DMS153 treated with DMSO at 0.1 percent for 48 hours (cell line): ENCODE data around the gene FRMD8.
"Not testable (repeated sequence)": the region's sequence is repeated elsewhere in the genome, so short reads cannot be mapped to it uniquely, and the experiment has no call there.

Experiments
- DNase-seq: peaks from one replicate; lab custom pipeline; 2025; ENCODE audit not compliant: unreplicated experiment; lab: John Stamatoyannopoulos, UW

Gene FRMD8

DNA sequence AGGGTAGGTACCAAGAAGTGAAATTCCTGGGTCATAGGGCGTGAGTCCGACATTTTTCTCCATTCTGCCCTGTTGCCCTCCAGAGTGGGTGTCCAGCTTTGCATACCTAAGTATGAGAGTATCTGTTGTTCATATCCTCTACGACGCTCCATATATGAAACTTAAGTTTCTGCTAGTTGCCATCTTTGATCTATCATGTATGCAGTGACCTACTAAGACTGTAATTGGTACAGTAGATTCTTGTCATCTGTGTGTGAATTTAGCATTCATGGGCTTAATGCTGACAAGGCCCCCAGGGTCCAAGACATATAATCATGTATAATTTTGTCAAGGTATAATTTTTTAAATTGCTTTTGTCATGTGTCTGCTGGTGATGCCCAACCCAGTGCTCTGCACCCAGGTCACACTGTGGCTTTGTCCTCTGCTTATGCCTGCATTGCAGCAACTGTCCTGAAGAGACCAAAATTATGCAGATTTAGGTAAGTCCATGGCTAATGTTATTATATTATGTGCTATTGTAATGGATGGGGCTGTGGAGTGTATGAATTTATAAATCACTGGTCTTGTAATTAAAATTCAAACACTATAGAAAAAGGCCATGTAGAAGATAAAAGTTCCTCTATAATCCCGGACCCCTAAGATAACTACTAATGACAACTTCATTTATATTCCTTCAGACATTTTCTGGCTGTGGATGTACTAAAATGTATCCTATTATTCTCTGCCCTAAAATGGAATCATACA, 48.4 kb downstream of the FRMD8 start:
- no peak for DNase-seq

DNA sequence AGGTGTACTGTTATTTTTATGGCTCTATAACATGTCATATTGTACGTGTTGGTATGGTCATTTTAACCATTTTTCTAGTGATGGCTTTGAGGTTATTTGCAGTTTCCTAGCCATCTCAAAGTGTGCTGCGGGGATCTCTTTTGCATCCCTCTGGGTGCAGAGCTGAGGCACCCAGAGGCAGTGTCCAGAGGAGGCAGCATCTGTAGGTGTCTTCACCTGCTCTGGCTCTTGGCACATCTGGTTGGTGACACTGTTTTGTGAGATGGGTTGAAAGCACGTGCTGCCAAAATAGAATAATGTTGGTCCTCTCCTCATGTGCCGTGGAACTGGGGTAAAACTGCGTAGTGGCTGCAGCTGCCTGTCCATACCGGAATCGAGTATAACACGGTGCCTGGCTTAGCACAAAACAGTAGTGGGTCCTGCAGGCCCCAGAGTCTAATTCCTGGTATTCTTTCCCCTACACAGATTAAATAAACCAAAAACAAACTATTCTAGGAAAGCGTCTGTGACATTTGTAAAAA, 49.0 kb downstream of the FRMD8 start:
- no peak for DNase-seq

DNA sequence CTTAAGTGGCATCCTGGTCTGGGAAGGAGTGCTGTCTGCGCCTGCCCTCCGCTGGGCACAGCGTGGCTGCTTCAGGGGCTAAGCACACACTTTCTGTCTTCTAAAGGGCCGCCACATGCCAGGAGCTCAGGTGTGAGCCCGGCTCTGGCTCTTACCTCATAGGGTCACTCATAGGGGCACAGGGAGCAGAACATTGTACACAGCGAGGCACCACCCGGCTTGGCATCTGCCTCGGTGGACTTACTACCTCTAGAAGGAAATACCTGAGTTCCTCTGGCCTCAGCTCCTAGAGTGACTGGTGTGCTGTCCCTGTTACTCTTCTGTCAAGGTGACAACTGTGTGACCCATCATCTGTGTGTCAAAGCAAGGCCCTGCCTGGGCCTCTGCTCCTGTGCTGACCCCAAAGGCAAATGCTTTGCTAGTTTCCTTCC, 49.6 kb downstream of the FRMD8 start:
- no peak for DNase-seq

DNA sequence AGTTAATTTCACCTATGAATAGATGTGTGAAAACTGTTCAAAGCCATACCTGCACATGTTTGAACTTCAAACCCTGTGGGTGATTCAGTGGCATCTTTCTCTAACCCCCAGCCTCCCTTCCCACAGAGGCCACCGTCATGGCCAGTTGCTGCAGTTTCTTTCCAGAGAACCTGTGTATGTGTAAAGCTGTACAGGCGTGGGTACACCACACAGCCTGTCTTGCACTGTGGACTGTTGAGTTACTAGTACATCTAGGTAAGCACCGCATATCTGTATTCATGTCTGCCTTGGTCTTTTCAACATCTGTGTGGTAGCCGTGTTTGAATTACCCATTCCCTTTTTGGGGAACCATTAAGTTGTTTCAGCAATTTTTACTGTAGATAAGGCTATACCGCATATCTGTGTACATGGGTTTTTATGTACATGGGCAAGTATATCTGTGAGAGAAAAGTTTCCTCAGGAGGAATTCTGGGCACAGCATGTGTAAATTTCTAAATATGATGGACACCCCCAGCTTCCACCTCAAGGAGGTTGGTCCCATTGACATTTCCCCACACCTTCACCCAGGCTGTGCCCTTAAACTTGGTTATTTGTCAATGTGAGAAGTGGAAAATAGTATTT, 50.1 kb downstream of the FRMD8 start:
- DNase-seq, result no peak

DNA sequence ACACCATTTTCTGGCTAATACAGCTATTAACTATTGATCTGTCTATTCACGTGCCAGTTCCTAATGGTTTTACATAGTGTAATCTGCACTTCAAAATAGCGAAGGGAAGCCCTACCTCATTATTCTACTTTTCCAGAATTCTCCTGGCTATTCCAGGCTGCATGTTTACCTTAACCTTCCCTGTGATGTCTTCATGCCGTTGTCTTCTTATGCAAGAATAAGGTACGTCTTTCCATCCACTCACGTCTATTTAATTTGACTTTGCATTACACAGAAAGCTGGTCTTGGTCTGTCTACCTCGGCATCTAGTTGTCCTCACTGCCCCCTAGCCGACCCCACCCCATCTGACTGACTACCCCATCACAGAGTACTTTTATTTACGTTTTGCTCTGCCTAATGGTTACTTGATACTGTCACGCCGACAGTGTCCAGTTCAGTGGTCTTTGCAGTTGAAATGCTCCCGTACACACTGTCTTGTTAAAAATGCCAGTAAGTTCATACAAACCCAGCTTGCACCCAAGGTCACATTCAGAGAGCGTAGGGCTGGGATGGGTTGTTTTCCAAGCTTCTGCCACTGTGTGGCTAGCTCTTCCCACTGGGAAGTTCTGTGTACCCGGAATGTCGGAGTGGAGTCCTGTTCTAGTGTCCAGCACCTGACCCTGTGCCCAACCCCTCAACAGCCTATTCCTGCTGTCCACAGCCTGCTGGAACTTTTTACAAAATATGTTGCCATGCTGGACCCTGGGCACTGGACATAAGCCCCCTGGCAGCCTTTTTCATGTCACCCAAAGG, 51.2 kb downstream of the FRMD8 start:
- DNase-seq, result no peak

DNA sequence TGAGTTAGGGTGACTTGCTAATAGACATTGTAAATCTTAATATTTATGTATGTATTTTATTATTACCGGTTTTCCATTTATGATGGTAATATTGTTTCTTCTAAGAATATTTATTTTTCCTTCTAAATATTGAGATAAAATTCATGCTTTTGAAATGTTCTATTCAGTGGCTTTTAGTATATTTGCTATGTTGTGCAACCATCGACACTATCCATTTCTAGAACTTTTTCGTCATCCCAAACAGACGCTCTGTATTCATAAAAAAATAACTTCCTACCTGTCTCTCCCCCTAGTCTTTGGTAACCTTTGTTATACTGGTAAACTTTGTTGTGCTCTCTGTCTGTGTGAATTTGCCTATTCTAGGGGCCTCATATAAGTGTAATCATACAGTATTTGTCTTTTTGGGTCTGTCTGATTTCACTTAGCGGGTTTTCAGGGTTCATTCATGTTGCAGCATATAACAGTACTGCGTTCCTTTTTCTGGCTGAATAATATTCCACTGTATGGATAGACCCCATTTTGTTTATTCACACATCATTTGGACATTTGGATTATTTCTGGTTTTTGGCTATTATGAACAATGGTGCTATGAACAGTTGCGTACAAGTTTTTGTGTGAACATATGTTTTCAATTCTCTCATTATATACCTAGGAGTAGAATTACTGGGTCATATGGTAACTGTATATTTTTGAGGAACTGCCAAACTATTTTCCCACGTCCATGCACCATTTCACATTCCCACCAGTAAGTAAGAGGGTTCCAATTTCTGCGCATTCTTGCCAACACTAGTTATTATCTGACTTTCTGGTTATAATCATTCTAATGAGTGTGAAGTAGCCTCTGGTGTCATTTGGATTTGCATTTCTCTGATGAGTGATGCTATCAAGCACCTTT, 52.1 kb downstream of the FRMD8 start:
- no peak for DNase-seq

DNA sequence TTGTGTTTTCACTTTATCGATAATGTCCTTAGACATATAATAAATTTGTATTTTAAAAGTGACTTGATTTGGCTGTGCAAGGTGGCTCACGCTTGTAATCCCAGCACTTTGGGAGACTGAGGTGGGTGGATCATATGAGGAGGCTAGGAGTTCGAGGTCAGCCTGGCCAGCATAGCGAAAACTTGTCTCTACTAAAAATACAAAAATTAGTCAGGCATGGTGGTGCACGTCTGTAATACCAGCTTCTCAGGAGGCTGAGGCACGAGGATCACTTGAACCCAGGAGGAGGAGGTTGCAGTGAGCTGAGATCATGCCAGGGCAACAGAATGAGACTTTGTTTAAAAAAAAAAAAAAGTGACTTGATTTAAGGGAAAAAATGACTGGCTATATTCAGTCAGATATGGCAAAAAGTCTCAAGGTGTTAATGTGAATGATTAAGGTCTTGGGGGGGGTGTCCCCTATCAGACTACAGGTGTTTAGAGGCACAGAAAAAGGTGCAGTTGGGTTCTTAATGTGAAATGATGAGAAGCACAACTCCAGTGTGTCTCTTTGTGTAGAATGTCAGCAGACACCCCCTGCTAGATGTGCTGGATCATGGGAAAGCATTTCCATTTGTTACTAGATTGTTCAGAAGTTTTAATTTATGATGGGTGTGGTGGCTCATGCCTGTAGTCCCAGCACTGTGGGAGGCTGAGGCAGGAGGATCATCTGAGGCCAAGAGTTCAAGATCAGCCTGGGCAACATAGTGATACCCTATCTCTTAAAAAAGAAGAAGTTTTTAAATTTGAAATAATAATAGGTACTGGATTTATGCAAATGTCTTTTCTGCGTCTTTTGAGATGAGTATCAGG, 53.1 kb downstream of the FRMD8 start:
- no peak for DNase-seq

DNA sequence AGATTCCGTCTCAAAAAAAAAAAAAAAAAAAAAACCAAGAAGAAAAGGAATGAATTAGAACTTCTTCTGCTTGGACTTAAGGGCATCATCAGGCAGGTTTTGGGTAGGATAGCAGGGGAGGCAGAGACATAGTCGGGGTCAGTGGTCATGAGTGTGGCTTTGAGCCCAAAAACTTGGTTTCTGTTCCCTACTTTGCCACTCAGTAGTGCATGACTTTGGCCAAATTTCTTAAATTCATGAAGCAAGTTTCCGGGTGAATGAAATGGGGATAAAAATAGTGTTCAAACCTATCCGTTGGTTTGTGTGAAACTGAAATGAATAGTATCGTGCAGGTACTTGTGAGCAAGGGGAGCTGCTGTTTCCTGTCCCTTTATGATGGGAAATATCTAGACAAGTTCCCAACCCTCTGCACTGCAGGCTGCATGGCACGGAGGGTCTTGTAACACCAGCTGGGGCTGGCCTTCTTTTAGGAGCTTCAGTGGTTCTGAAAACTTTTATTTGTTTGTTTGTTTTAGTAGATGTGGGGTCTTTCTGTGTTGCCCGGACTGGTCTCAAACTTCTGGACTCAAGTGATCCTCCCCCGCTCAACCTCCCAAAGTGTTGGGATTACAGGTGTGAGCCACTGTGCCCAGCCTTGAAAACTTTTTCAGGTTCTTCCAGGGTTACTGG, 54.5 kb downstream of the FRMD8 start:
- no peak for DNase-seq

DNA sequence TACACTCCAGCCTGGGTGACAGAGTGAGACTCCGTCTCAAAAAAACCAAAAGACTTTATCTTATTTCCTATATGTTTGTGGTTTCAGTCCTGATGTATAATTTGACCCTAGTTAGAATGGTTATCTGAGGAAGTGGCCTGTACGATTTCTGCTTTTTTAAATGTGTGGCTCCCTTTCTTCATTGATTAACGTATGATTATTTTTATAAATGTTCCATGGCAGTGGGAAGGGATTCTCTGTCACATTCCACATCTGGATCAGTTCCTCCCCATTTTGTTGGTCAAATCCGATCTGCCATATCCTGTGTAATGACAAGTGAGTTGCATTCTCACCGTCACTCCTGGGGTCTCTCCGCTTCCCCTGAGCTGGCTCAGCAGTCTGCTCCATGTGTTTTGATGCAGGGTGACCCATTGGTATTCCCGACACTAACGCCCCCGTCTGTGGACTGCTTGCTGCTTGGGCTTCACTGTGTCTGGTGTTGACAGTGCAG, 56.5 kb downstream of the FRMD8 start:
- DNase-seq, result no peak

DNA sequence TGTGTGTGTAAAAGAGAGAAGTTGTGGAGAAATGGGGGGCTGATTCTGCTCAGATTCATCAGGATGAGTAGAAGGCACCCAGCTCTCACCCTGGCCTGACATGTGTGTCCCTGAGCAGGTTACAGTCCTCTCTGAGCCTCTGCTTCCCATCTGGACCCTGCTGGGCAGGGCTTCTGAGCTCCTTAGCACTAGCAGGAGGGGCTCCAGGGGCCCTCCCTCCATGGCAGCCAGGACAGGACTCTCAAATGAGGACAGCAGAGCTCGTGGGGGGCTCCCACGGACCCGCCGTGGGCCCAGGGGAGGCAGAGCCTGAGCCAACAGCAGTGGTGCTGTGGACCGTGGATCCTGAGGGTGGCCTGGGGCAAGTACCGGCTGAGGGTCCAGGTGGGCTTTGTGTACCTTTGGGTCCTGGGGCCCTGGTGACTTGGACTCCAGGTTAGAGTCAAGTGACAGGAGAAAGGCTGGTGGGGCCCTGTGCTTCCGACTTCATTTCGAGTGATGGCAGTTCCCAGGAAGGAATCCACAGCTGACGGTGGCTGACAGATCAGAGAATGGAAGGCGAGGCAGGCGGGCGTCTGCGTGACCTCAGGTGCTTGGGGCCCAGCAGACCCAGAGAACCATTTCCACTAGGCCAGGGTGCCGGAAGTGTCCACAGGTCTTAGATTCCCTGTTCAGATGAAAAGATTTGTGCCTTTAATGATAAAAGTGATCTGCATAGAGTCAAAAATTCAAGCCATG, 58.0 kb downstream of the FRMD8 start:
- DNase-seq, result no peak

DNA sequence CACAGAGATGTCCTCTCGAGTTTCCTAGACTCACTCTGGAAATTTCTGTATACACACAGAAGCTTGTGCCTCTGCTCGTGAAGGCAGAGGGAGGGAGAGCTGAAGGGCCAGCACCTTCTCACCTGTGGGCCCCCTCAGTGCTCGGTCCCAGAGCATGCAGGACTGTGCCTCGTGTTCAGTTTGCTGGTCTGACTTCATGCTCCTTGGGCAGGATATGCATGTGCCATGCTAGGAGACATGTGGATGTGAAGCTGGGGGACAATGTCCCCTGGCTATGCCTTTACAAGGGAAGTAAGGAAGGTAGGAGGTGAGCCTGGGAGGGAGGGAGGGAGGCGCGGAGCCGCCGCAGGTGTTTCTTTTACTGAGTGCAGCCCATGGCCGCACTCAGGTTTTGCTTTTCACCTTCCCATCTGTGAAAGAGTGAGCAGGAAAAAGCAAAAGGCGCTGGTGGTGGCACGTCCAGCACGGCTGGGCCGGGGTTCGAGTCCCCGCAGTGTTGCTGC, 58.7 kb downstream of the FRMD8 start:
- DNase-seq, result no peak

DNA sequence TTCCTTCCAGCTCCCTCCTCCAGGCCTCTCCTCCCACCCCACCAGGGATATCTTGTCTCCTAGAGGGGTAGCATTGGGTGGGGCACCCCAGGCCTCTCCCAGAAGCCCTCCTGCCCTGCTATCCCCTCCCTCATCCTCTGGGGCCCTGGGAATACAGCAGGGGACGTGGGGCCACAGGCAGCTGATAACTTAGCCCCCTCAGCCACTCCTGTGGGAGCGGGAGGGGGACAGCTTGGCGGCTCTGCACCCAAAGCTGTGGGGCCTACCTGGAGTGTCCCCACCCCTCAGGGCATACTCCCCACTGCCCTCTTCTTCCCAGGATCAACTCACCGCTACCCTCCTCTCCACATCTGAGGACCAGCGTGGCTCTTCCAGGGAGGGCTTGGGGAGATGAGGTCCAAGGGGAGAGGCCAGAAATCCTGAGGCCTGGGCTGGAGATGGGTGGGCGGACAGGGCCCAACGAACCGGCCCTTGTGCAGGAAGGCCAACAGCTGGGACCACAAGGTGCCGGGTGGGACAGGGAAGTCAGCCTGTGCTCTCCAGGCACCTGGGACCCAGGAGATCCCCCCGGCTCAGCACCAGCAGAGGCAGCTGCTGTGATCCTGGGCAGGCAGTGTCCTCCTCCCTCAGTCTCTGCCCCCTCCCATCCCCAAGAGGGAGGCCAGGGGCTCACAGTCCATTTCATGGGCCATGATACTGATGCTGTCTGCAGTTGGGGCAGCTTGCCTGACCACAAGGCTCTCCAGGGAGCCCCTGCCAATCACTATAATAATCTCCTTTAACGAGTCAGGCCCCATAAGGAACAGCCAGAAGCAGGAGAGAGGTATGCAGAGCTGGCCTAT, 59.4 kb downstream of the FRMD8 start:
- DNase-seq, result no peak

DNA sequence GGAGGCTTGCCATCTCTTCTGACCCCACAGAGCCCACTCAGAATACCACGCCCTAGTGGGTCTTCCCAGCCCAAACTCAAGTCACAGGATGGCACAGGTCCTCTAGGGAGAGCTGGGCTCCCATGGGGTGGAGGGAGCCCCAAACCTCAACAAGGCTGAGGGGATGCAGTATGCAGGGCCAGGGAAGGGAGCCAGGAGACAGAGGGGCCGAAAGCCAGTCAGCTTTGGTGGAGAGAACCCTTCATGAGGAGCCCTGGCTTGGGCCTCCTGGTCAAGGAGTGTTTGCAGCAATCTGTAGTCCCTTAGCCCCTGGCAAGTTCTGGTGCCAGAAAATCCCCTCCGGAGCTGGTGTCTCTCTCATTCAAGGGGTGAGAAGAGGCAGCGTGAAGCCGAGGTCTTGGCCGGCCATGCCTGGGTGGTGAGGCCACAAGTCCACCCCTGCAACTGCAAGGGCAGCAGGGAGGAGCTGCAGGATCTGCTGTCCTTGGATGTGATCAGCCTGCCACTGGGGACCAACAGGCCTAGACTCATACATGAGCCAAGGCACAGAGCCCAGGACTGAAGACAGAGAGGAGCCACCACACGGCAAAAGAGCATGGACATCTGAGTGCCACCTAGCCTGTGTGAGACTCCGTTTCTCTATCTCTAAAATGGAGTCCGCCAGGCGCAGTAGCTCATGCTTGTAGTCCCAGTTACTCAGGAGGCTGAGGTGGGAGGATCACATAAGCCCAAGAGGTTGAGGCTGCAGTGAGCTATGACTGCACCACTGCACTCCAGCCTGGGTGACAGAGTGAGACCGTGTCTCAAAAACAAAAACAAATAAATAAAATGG, 60.2 kb downstream of the FRMD8 start:
- no peak for DNase-seq

DNA sequence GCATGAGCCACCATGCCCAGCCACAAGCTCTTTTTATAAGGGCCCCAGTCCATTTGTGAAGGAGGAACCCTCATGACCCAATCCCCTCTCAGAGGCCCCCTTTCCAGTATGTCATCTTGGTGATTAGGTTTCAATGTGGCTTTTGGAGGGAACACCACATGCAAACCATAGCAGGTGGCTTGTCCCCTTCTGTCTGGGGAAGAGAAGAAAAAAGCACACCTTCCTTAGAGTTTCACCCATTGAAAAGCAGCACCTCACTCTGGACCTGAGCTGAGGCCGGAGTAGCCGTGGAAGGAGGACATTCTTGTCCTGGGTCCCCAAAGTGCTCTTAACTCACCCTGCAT, 61.6 kb downstream of the FRMD8 start:
- DNase-seq, result no peak

DNA sequence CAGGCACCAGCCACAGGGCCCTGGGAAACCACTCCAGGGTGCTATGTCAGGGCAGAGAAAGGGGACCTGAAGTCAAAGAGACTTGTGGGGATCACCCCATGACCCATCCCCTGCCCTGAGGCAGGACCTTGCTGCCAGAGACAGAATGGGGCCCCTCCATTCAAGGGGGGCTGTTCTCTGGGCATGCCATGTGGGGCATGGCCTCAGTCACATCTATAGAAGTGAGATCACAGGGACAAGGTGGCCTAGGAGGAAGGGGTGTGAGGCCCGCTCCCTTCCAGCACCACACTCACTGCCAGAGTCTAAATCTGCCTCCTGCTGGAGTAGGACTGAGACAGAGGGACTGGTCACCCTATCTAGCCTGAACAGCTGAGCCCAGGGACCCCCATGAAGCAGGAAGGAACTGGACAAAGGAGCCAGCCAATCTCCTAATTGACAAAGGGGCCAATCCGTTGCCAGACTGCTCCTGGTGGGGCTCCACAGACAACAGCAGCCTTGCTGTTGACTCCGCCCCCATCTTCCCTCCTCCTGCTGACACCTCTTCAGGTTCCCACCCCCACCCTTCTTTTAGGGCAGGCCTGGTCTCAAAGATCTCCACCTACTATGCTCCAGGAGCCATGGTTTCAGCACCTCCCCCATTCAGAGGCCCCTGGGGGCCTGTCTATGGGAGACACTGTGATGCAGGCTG, 62.1 kb downstream of the FRMD8 start:
- DNase-seq, result no peak

DNA sequence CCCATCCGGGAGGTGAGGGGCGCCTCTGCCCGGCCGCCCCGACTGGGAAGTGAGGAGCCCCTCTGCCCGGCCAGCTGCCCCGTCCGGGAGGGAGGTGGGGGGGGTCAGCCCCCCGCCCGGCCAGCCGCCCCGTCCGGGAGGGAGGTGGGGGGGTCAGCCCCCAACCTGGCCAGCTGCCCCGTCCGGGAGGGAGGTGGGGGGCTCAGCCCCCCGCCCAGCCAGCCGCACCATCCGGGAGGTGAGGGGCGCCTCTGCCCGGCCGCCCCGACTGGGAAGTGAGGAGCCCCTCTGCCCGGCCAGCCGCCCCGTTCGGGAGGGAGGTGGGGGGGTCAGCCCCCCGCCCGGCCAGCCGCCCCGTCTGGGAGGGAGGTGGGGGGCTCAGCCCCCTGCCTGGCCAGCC, 64.9 kb downstream of the FRMD8 start:
- not testable (repeated sequence) for DNase-seq
